AG10803 (cell line): ENCODE results near the gene MOB1A.
A peak's percentile ranks its signal among the peaks of the same experiment; 100 is the strongest.

ENCODE experiments used
- DNase-seq: peaks from one replicate; pipeline ENCODE4 v3.0.0; 2010; ENCODE audit warnings: low read depth
- H3K4me3 ChIP-seq: 2 replicates; pipeline ENCODE4 v1.5.1; 2011; ENCODE audit warnings: mild to moderate bottlenecking, low read length, control low read depth
- TF ChIP-seq, protein P1 (sequence below): conservative IDR thresholded peaks from 2 replicates; pipeline ENCODE4 v1.5.1; 2011; ENCODE audit warnings: mild to moderate bottlenecking, low read length, control low read depth, inconsistent platforms

MOB1A gene

GRCh38 chr2:74177696-74178095 is 983 bp downstream of the MOB1A start:
- H3K4me3 ChIP-seq: peak overlapping the region; percentile 71
- no peak for DNase-seq
- TF ChIP-seq, protein P1, sequence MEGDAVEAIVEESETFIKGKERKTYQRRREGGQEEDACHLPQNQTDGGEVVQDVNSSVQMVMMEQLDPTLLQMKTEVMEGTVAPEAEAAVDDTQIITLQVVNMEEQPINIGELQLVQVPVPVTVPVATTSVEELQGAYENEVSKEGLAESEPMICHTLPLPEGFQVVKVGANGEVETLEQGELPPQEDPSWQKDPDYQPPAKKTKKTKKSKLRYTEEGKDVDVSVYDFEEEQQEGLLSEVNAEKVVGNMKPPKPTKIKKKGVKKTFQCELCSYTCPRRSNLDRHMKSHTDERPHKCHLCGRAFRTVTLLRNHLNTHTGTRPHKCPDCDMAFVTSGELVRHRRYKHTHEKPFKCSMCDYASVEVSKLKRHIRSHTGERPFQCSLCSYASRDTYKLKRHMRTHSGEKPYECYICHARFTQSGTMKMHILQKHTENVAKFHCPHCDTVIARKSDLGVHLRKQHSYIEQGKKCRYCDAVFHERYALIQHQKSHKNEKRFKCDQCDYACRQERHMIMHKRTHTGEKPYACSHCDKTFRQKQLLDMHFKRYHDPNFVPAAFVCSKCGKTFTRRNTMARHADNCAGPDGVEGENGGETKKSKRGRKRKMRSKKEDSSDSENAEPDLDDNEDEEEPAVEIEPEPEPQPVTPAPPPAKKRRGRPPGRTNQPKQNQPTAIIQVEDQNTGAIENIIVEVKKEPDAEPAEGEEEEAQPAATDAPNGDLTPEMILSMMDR: no peak

DNA sequence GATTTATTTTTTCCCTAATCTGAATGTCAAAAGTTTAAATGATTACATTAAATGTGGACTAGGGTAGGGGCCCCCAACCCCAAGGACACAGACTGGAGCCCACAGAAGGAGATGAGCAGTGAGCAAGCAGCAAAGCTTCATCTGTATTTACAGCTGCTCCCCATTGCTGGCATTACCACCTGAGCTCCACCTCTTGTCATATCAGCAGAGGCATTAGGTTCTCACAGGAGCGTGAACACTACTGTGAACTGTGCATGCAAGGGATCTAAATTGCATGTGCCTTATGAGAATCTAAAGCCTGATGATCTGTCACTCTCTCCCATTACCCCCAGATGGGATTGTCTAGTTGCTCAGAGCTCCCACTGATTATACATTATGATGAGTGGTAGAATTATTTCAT is 3.8 kb downstream of the MOB1A start:
- TF ChIP-seq, protein P1: no peak
- no peak overlapping the region for H3K4me3 ChIP-seq
- DNase-seq: no peak

DNA sequence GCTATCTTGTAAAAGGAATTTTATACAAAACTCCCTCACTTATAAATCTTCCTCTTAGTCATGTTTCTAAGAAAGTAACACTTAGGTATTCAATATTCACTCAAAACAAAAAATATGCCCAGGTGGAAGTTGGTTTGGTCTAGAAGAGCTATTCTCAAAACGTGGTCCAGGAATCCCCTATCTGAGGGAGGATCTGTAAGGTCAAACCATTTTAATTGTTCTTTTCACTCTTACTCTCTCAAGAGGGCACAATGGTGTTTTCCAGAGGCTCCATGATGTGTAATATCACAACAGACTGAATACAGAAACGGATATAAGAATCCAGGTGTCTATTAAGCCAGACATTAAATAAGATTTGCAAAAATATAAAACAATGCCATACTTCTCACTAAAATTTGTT is 9.9 kb downstream of the MOB1A start:
- DNase-seq: no peak
- TF ChIP-seq, protein P1: no peak
- H3K4me3 ChIP-seq: no peak overlapping the region

DNA sequence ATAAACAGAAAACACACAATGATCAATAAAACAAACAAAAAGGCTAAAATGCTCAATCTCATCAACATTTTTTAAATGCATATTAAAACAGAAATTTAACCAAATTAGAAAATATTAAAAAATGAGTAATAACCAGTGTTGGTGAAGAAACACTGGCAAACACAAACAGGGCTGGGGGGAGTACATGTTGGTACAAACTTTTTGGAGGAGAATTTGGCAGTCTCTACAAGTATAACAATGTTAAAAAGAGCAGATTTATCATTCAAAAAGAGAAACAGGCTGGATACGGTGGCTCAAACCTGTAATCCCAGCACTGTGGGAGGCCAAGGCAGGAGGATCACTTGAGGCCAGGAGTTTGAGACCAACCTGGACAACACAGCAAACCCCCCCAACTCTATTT is 13.9 kb downstream of the MOB1A start:
- no peak for DNase-seq
- TF ChIP-seq, protein P1: no peak

DNA sequence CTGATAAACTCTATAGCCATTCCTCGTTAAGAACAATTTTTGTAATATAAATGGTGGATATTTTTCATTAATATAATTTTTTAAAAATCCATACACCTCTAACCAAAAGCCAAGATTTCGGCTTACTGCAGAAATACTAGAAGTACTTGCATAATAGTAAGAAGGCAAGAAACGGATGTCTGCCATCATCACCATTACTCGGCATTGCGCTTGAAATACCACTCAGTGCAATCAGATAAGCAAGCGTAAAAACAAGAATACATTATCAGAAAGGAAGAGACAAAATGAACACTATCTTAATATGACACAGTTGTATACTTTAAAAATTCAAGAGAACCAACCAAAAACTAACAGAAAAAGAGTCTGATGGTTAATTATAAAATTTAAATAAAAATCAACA is 15.7 kb downstream of the MOB1A start:
- H3K4me3 ChIP-seq: no peak overlapping the region
- DNase-seq: no peak
- TF ChIP-seq, protein P1: no peak

More for the DNA sequence above, 13.9 kb downstream of the MOB1A start:
- no peak overlapping the region for H3K4me3 ChIP-seq

- H3K4me3 ChIP-seq: no peak overlapping the region
- DNase-seq: no peak
- TF ChIP-seq, protein P1: no peak
Observed at GRCh38 chr2:74155830-74156229, 22.8 kb downstream of the MOB1A start.

GRCh38 chr2:74152954-74153353 is 25.7 kb downstream of the MOB1A start:
- H3K4me3 ChIP-seq: no peak overlapping the region
- DNase-seq: no peak
- TF ChIP-seq, protein P1: no peak
